ENCODE results near the gene TFF1.

DNA sequence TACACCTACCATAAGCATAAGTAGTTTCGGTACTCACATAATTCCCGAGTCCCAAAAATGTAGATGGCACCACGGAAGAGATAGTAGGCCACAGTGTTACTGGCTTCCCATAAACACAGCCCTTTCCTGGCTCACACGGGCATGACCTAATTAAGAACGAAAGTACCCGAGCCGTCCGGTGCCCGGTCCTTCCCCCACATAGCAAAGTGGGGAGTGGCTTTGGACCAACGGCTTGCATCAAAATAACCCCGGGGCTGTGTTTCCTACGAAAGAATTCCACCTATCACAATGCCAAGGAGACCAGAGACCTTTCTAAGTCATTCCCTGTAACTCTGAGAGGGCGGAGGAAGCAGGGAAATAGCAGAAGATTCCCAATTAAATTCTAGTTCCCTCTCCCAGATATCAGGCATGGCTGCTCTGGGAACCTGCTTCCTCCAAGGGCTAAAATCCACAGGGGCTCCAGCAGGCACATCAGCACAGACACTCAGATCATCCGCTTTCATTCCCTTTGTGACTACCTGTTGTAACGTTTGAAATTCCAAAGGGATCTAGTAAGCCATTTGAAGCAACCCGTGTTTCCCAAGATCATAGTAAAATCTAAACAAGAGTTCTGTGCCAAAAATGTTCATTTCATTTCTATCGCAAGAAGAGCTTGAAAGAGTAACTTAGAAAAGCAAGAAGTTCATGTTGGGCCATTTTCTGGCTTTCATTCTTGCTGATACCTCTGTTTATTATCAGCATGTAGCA lies 29.7 kb upstream of the TFF1 start, which contains the start of gene TMPRSS3:
- TF ChIP-seq, protein P1, sequence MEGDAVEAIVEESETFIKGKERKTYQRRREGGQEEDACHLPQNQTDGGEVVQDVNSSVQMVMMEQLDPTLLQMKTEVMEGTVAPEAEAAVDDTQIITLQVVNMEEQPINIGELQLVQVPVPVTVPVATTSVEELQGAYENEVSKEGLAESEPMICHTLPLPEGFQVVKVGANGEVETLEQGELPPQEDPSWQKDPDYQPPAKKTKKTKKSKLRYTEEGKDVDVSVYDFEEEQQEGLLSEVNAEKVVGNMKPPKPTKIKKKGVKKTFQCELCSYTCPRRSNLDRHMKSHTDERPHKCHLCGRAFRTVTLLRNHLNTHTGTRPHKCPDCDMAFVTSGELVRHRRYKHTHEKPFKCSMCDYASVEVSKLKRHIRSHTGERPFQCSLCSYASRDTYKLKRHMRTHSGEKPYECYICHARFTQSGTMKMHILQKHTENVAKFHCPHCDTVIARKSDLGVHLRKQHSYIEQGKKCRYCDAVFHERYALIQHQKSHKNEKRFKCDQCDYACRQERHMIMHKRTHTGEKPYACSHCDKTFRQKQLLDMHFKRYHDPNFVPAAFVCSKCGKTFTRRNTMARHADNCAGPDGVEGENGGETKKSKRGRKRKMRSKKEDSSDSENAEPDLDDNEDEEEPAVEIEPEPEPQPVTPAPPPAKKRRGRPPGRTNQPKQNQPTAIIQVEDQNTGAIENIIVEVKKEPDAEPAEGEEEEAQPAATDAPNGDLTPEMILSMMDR (conservative IDR thresholded peaks at IDR 0.05; ENCODE audit: low read length) = no peak
- TF ChIP-seq EZH2phosphoT487 (IDR thresholded peaks at IDR 0.05; ENCODE audit: borderline replicate concordance) = no peak

Measured in Loucy (cell line).